ENCODE results near the gene KIN.
"Not testable (repeated sequence)": the region's sequence is repeated elsewhere in the genome, so short reads cannot be mapped to it uniquely, and the experiment has no call there.

DNA sequence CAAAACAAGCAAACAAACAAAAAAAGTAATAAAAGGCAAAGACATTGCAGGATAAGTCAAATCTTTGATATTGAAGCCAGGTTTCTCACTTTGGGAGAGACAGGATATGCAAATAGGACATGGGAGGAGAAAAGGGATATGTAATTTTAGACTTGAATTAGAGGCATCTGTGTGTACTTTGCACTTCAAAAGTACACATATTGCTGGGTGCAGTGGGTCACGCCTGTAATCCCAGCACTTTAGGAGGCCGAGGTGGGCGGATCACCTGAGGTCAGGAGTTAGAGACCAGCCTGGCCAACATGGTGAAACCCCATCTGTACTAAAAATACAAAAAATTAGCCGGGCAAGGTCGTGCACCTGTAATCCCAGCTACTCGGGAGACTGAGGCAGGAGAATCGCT lies 23.9 kb upstream of the KIN start:
- TF ChIP-seq, protein P1, sequence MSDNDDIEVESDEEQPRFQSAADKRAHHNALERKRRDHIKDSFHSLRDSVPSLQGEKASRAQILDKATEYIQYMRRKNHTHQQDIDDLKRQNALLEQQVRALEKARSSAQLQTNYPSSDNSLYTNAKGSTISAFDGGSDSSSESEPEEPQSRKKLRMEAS (IDR thresholded peaks at IDR 0.05; ENCODE audit: low read depth, low read length), result not testable (repeated sequence)
- not testable (repeated sequence) for TF ChIP-seq POLR2A (IDR thresholded peaks at IDR 0.05; ENCODE audit: extremely low read depth, insufficient read length)
- TF ChIP-seq, protein P2, sequence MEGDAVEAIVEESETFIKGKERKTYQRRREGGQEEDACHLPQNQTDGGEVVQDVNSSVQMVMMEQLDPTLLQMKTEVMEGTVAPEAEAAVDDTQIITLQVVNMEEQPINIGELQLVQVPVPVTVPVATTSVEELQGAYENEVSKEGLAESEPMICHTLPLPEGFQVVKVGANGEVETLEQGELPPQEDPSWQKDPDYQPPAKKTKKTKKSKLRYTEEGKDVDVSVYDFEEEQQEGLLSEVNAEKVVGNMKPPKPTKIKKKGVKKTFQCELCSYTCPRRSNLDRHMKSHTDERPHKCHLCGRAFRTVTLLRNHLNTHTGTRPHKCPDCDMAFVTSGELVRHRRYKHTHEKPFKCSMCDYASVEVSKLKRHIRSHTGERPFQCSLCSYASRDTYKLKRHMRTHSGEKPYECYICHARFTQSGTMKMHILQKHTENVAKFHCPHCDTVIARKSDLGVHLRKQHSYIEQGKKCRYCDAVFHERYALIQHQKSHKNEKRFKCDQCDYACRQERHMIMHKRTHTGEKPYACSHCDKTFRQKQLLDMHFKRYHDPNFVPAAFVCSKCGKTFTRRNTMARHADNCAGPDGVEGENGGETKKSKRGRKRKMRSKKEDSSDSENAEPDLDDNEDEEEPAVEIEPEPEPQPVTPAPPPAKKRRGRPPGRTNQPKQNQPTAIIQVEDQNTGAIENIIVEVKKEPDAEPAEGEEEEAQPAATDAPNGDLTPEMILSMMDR (IDR thresholded peaks at IDR 0.05; ENCODE audit: low read depth, low read length), result not testable (repeated sequence)

All from NB4 (cell line).